LHCN-M2 (cell line): ENCODE data around the gene S1PR5. TPM values are rescaled to one million over a fixed set of nuclear protein-coding genes. Genes with fewer than 3 reads are reported as not detected.
"Not testable (repeated sequence)": the region's sequence is repeated elsewhere in the genome, so short reads cannot be mapped to it uniquely, and the experiment has no call there.

Experiments
- DNase-seq: peaks from one replicate; pipeline ENCODE4 v3.0.0-alpha.2; 2012; ENCODE audit warnings: low read depth
- total RNA-seq: library from RNA; depleted of rRNA; stranded (reverse); fragments of >200 nt; gene quantifications from 2 replicates; pipeline ENCODE4 v1.2.3, GENCODE V29; 2014

The S1PR5 gene
- total RNA-seq, 1 experiment from 2014 or later, result not detected

- no peak for DNase-seq
Observed at GRCh38 chr19:10544753-10545251, 27.6 kb upstream of the S1PR5 start.

DNA sequence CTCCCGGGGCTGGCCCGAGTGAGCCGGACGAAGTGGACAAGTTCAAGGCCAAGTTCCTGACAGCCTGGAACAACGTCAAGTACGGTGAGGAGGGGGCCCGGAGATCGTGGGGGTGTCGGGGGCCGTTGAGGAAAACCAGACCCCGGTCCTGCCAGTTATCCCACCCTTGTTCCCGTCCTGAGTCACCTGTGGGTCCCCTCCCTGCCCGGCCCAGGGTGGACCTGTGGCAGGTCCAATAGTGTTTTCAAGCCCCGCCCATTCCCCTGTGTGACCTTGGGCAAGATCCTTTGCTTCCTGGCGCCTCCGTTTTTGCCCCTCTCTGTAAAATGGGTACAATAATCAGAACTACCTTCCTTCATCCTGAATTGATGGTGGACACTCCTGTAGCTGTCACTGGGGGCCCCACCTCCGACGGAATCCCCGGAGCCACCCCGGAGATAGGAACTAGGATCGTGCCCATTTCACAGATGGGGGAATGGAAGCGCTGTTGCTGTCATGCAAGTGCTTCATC lies 27.1 kb upstream of the S1PR5 start:
- no peak for DNase-seq

DNA sequence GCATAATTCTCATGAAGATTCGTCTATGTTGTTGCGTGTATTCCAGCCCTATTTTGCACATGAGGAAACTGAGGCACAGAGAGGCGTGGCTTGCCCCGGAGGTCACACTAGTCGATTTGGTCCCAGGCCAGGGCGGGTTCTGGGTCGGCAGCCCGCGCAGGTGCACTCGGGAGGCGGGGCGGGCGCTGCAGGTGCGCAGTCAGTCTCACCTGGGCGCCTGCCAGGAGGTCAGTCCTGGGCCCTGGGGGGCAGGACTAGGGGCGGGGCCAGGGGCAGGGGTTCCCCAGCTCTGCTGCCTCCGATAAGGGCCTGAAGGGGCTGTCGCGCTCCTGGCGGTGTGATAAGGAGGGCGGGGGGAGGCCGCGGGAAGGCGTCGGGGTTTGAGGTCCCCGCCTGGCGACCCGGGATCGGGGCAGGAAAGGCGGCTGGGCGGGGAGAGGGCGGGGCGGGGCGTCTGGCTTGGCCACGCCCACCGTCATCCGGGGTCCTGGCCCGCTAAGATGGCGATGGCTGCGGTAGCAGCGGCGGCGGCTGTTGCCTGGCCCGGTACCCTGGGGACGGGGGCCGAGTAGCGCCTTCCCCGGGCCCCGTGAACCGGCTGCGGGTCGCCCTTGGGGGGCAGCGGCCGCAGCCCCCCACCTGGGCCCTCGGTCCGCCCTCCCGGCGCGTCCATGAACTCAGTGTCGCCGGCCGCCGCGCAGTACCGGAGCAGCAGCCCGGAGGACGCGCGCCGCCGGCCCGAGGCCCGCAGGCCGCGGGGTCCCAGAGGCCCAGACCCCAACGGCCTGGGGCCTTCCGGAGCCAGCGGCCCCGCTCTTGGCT lies 26.4 kb upstream of the S1PR5 start, which contains the start of gene ATG4D:
TSS of gene ATG4D (plus strand) at position 485 of the 822 bp plus-strand sequence. CDS start at position 672, 187 bp downstream.
- peak; percentile 50 for DNase-seq

DNA sequence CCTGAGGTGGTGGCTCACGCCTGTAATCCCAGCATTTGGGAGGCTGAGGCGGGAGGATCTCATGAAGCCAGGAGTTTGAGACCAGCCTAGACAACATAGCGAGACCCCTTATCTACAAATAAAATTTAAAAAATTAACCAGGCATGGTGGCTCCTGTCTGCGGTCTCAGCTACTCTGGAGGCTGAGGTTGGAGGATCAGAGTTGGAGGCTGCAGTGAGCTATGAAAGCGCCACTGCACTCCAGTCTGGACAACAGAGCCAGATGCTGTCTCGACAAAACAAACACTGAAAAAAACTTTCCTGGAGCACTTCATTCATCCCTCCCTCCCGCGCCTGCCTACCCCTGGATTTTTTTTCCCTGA lies 25.8 kb upstream of the S1PR5 start:
- no peak for DNase-seq

DNA sequence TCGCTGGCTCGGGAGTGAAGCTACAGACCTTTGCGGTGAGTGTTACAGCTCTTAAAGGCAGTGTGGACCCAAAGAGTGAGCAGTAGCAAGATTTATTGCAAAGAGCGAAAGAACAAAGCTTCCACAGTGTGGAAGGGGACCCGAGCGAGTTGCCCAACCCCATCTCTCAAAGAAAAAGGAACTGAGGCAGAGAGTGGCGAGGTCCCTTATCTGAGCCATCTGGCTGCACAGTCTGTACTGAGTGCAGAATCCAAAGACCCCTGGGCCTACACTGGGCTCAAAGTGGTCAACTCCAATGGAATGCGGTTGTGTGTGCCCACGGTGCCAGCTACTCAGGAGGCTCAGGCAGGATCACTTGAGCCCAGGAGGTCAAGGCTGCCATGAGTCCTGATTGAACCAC lies 21.8 kb upstream of the S1PR5 start:
- DNase-seq, result not testable (repeated sequence)

GRCh38 chr19:10538204-10538983 lies 21.1 kb upstream of the S1PR5 start:
- DNase-seq, result no peak

GRCh38 chr19:10537668-10538067 lies 20.4 kb upstream of the S1PR5 start:
- DNase-seq, result no peak

DNA sequence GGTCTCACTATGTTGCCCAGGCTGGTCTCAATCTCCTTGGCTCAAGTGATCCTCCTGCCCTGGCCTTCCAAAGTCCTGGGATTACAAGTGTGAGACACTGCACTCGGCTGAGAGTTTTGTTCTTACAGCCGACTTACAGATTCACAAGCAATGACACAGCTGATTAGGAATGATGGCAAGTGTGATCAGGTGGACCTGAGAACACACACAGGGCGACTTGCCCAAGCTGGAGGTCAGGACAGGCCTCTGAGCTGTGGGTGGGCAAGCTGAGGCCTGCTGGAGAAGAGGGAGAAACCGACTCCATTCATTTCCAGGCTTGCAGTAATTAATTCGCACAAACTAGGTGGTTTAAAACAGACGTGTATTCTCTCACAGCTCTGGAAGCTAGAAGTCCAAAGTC lies 18.4 kb upstream of the S1PR5 start:
- DNase-seq, result no peak

- peak; percentile 55 for DNase-seq
Observed at GRCh38 chr19:10533646-10534386, 16.6 kb upstream of the S1PR5 start.

DNA sequence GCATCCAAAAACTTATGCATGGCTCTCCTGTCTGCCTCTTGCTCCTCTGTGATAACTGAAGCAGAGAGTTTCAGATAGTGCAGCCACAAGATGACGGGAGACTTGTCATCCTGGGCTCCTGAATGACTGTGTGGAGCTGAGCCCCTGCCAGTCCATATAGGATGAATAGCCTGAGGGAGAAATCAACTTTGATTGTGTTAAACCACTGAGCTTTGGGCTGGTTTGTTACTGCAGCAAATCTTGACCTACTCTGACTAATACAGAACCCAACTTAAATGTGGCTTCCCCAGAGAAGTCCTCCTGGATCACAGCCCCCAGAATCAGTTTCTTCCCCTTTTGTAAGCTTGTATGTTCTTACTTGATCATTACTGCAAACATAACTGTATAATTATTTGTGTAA lies 15.2 kb upstream of the S1PR5 start:
- DNase-seq, result no peak

GRCh38 chr19:10526887-10527286 lies 9.6 kb upstream of the S1PR5 start:
- DNase-seq, result not testable (repeated sequence)

GRCh38 chr19:10525636-10526035 lies 8.4 kb upstream of the S1PR5 start:
- DNase-seq, result no peak

DNA sequence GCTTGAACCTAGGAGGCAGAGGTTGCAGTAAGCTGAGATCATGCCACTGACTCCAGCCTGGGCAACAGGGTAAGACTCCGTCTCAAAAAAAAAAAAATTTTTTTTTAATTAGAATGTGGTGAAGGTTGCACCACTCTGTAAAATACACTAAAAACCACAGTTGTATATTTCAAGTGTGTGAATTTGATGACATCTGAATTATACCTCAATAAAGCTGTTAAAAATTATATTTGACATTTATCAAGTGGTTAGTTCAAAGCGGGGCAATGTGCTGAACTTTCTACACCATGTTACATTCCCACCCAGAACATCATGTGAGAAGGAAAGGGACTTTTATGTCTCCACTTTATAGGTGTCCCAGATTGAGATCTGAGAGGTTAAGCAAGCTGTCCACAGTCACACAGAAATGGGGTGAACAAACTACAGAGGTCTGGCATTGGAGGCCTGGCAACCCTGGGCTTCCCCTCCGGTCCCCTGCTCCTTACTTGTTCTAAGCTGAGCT lies 5.9 kb upstream of the S1PR5 start:
- no peak for DNase-seq

DNA sequence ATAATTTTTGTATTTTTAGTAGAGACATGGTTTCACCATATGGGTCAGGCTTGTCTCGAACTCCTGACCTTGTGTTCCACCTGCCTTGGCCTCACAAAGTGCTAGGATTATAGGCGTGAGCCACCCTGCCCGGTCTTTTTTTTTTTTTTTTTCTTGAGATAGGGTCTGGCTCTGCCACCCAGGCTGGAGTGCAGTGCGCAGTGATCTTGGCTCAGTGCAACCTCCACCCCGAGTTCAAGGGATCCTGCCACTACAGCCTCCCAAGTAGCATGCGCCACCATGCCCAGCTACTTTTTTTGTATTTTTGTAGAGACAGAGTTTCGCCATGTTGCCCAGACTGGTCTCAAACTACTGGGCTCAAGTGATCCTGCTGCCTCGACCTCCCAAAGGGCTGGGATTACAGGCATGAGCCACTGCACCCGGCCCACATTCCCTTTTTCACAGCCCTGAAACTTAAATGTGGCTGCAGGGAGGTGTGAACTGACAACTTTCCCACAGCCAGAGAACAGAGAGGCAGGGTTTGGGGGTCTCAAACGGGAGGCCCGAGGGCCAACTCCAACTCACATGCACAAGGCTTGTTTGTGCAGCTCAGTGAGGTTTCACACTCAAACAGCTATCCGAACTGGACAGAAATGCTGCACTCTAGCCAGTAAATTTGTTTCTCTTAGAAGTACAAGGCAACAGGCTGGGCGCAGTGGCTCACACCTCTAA lies 4.4 kb upstream of the S1PR5 start:
- no peak for DNase-seq

GRCh38 chr19:10520652-10521318 lies 3.5 kb upstream of the S1PR5 start:
- DNase-seq, result no peak

DNA sequence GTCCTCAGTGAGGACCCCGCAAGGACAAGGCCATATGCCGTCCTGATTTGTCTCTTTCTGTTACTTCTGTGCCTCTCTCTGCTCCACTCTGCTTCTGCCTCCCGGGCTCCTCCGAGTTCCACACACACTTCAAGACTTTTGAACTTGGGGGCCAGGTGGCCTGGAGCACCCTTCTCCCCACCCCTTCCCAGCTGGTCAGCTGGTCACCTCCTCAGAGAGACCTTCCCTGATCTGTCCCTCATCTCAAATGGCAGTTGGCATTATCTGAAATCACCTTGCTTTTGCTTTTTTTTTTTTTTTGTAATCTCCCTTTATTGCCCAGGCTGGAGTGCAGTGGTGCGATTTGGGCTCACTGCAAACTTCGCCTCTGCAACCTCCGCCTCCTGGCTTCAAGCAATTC lies 2.2 kb upstream of the S1PR5 start:
- DNase-seq, result no peak

DNA sequence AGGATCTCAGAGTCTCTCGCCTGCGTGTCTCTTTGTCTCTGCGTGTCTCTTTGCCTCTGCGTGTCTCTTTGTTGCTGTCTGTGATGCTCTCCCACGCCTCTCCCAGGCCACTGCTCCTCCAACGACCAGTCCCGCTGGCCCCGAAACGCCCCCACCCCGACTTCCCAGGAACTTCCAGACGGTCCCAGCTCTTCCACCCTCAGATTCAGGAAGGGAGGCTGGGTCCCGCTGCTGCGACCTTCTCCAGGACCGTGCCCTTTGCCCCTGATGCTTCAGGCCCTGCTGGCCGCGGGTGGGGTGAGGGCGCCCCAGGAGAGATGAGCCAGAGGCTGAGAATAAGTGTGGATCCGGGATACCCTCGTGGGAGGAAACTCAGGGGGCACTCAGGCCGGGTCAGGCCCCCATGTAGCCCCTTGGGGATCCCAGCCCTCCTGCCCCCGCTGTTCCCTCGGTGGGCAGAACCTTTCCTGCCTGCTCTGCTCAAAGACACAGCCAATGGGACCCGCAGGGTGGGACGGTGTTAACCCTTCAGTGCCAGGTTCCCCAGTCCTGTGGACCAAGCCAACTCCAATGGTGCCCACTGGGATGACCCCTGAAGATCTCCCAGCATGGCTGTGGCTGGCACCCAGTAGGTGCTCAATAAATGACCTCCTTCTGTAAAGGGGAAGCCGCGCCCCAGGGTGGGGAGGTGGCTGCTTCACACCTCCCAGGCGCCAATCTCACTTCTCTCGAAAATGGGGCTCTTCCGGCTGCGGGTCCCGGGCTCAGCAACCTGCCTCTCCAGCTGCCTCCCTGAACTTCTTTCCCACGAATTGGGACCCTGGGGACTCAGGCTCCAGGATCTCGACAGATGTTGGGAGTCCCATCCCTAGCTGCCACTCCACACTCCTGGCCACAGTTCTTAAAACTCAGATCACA lies 1.5 kb upstream of the S1PR5 start:
- DNase-seq, result no peak

GRCh38 chr19:10517760-10518443 lies 655 bp upstream of the S1PR5 start:
- DNase-seq, result no peak
